HG02981 (cell line): ENCODE results near the gene MORN1.

Experiments
- ATAC-seq: cut with Tn5 transposase; IDR thresholded peaks from one replicate; pipeline ENCODE4 v1.9.1; 2021; ENCODE audit warnings: mild to moderate bottlenecking, moderate library complexity; ENCODE audit not compliant: unreplicated experiment

The MORN1 gene

DNA sequence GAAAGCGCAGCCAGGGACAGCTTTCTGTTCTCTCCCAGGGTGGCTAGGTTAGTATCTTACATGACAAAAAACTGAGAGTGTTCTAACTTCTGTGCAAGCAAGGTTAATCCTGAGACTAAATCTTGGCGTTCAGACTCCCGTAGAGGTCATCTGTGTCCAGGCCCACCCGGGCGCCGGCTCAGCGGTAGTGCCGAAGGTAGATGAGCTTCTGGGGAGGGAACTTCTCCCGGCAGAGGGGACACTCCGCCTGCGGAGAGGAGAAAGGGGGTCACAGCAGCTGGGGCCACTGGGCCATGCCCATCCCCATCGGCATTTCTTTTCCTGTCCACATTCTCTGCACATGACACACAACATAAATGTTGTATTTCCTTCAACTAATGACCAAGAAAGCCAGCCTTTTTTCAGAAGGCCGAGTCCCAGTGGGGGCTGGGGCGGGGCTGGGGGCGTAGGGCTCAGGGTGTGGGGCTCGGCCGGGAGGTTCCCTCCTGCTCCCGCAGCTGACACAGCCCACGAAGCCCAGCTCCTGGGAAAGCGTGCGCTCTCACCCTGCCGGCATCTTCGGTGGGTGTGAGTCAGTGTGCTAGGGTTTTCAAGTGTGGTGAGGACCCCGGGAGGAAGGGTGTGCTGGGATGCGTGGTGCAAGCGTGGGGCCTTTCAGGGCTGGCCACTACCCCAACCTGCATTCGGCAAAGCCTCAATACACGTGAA is 14.4 kb upstream of the MORN1 start:
- ATAC-seq = no peak

GRCh38 chr1:2404890-2405511 is 13.6 kb upstream of the MORN1 start:
- no peak for ATAC-seq

- no peak for ATAC-seq
Measured at GRCh38 chr1:2404142-2404889, 13.0 kb upstream of the MORN1 start.

- no peak for ATAC-seq
Measured at GRCh38 chr1:2403273-2403672, 11.9 kb upstream of the MORN1 start.

DNA sequence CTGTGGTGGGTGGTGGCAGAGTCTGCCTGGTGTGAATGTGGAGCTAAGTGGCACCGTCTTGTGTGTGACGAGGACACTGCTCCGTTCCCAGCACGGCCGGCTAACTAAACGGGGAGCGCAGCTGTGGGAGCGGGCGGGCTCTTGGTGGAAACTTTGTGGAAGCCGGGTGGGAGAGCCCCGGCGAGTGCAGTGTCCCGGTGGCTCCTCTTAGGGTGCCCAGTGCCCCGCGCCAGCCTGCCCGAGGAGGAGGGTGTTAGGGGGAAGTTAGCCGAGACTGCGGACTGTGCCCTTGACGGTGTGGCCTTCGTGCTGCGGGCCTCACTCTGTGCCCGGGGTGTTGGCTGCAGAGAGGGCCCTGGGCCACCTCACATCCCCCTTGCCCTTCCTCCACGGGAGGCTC is 11.1 kb upstream of the MORN1 start:
- no peak for ATAC-seq

DNA sequence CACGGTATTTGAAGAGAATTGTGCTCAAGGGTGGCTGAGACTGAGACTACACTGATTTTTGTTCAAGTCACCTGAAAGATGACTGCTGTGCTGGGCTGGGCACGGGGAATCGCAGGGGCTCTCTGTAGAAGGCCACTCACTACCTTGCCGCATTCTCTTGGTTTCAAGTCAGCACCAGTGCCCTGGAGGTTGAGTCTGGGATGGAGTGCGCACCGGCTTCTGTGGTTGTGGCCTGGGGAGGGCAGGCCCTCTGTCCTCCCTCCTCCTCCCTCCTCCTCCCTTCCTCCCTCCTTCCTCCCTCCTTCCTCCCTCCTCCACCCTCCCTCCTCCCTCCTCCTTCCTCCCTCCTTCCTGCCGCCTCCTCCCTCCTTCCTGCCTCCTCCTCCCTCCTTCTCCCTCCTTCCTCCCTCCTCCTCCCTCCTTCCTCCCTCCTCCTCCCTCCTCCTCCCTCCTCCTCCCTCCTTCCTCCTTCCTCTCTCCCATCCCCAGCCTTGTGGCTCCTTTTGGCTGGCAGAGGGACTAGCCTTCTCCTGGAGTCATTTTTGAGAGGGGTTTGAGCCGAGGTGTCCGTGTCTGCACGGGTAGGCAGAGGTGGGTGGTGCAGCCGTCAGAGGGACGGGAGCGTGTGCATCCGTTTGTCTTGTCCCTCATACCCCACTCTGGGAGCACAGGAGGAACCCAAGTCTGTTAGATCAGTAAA is 9.7 kb upstream of the MORN1 start:
- no peak for ATAC-seq

GRCh38 chr1:2400576-2400909 is 9.2 kb upstream of the MORN1 start:
- no peak for ATAC-seq

GRCh38 chr1:2399890-2400575 is 8.7 kb upstream of the MORN1 start:
- no peak for ATAC-seq

GRCh38 chr1:2398871-2399270 is 7.5 kb upstream of the MORN1 start:
- no peak for ATAC-seq

GRCh38 chr1:2397007-2397679 is 5.8 kb upstream of the MORN1 start:
- ATAC-seq = no peak

- no peak for ATAC-seq
Measured at GRCh38 chr1:2396476-2396875, 5.1 kb upstream of the MORN1 start.

GRCh38 chr1:2396059-2396458 is 4.7 kb upstream of the MORN1 start:
- no peak for ATAC-seq

DNA sequence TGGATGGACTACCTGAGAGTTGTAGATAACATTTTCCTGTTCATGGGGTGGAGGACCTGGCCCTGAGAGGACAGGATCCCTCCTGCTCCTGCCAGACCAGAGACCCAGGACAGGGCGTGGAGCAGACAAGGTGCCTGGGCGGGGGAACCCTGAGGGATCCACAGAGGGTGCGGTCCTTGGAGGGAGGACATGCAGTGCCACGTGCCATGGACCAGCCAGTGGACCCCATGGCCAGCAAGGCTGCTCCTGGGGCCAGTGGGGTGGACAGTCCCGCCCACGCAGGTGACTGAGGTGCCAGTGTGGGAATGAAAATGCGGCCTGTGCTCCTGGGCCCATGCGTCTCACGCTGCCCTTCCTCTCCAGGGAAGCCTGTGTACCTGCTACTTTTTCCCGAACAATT is 3.9 kb upstream of the MORN1 start:
- ATAC-seq = no peak

GRCh38 chr1:2394761-2395160 is 3.4 kb upstream of the MORN1 start:
- no peak for ATAC-seq

DNA sequence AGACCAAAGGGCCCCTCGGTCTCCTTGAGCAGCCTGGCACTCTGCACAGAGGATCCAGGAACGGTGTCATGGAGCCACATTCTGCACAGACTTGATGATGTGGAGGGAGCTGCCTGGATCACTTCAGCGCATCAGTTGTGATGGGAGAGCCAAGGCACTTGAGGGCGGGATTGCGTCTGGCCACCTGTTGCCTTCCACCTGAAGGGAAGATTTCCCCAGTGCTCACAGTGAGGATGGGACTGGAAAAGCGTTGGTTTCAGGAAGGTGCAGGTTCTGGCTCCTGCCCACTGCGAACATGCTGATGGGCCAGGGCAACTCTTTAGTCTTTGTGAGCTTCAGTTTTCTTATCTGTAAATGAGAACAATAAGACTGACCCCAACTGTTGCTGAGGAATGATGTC is 2.9 kb upstream of the MORN1 start:
- ATAC-seq = no peak

- no peak for ATAC-seq
Measured at GRCh38 chr1:2393471-2393877, 2.1 kb upstream of the MORN1 start.

- no peak for ATAC-seq
Measured at GRCh38 chr1:2392686-2393085, 1.3 kb upstream of the MORN1 start.

GRCh38 chr1:2391931-2392509 is 666 bp upstream of the MORN1 start:
- ATAC-seq = peak; percentile 10

GRCh38 chr1:2389644-2390043 is 1.7 kb downstream of the MORN1 start:
- no peak for ATAC-seq
